Karpas-422 (cell line): ENCODE results near the gene ENTPD6. TPM values are rescaled to one million over a fixed set of nuclear protein-coding genes. Genes with fewer than 3 reads are reported as not detected.

ENCODE experiments used
- DNase-seq: peaks from one replicate; pipeline ENCODE4 v3.0.0-alpha.2; 2015
- H2AFZ ChIP-seq: fragments of 200-600 bp; sonication (generic); 2 replicates; pipeline ENCODE4 v1.6.1; 2014; ENCODE audit warnings: antibody characterized with exemption, low read length, mixed read lengths
- H3K27ac ChIP-seq: fragments of 200-600 bp; sonication (generic); 2 replicates; pipeline ENCODE4 v1.5.1; 2014; ENCODE audit warnings: mild to moderate bottlenecking, low read length, moderate library complexity
- H3K27me3 ChIP-seq: fragments of 200-600 bp; sonication (generic); 2 replicates; pipeline ENCODE4 v1.6.1; 2014; ENCODE audit warnings: low read length, mixed read lengths
- H3K36me3 ChIP-seq: fragments of 200-600 bp; sonication (generic); 2 replicates; pipeline ENCODE4 v1.6.1; 2014; ENCODE audit warnings: low read length, mixed read lengths; ENCODE audit not compliant: insufficient read depth
- H3K4me1 ChIP-seq: fragments of 200-600 bp; sonication (generic); 2 replicates; pipeline ENCODE4 v1.6.1; 2014; ENCODE audit warnings: mild to moderate bottlenecking, low read length, mixed read lengths
- H3K4me2 ChIP-seq: fragments of 200-600 bp; sonication (generic); 2 replicates; pipeline ENCODE4 v1.6.1; 2014; ENCODE audit warnings: low read length, low read depth, mild to moderate bottlenecking; ENCODE audit not compliant: poor library complexity, severe bottlenecking
- H3K4me3 ChIP-seq: fragments of 200-600 bp; sonication (generic); 2 replicates; pipeline ENCODE4 v1.5.1; 2014; ENCODE audit warnings: mild to moderate bottlenecking, antibody characterized with exemption, low read length, mixed read lengths
- H3K79me2 ChIP-seq: fragments of 200-600 bp; sonication (generic); 2 replicates; pipeline ENCODE4 v1.6.1; 2014; ENCODE audit warnings: mild to moderate bottlenecking, low read length, mixed read lengths
- H3K9ac ChIP-seq: fragments of 200-600 bp; sonication (generic); 2 replicates; pipeline ENCODE4 v1.6.0; 2014; ENCODE audit warnings: low read length
- H3K9me2 ChIP-seq: fragments of 200-600 bp; sonication (generic), shearing (Covaris generic); replicated peaks from 2 replicates; pipeline ENCODE4 v1.6.0; 2014; ENCODE audit warnings: mild to moderate bottlenecking, low read length, moderate library complexity; ENCODE audit not compliant: insufficient read depth
- H3K9me3 ChIP-seq: fragments of 300-700, 200-600 bp; sonication (generic); 2 replicates; pipeline ENCODE4 v1.6.1; 2014; ENCODE audit warnings: low read length, mixed read lengths
- H4K20me1 ChIP-seq: fragments of 200-600 bp; sonication (generic); 2 replicates; pipeline ENCODE4 v1.6.1; 2014; ENCODE audit warnings: mild to moderate bottlenecking, antibody characterized with exemption, low read length, low read depth; ENCODE audit not compliant: insufficient read depth
- total RNA-seq: library from RNA; depleted of rRNA; stranded (reverse); fragments of >200 nt; shearing (Covaris generic); gene quantifications from 2 replicates; pipeline ENCODE4 v1.2.3, GENCODE V29; 2014; ENCODE audit warnings: low replicate concordance

The ENTPD6 gene
- total RNA-seq, 1 experiment from 2014 or later: 100 TPM

GRCh38 chr20:25214819-25215218, 19.3 kb downstream of the ENTPD6 start:
- Histone ChIP-seq H3K4me3 (no peak overlapping the region), H3K9ac (no peak overlapping the region), H3K9me2 (no peaks in the 10 kb centered on the region), H3K27ac (no peak overlapping the region), H3K27me3 (no peaks in the 10 kb centered on the region), H4K20me1 (no peaks in the 10 kb centered on the region), H3K4me2 (no peak overlapping the region), H3K79me2 (no peaks in the 10 kb centered on the region), H3K9me3 (no peaks in the 10 kb centered on the region), H3K36me3 (peaks cover 25% of the 10 kb centered on the region), H3K4me1 (peaks cover 12% of the 10 kb centered on the region), H2AFZ (no peak overlapping the region)
- DNase-seq: no peak

DNA sequence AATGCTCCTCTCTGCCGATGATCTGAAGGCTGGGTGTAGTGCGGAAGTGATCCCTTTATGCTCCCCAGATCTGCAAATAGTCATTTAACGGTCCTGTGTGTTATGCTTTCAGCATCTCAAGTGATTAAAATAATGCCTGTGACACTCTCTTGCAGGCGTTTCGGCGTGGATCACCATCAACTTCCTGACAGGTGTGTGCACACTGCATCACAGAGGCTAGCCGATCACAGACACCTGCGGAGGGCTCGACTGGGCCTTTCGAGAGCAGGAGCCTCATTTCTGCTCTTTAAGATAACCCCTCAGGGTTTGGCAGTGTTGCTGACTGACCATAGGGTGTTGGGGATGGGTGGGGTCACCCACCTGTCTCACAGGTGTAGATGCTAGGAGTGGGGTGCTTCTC, 20.0 kb downstream of the ENTPD6 start:
- no peak overlapping the region for H3K9ac ChIP-seq
- H3K4me2 ChIP-seq: no peak overlapping the region
- no peaks in the 10 kb centered on the region for H3K9me2 ChIP-seq
- H3K4me3 ChIP-seq: no peak overlapping the region
- no peak for DNase-seq
- no peaks in the 10 kb centered on the region for H3K79me2 ChIP-seq
- H3K27me3 ChIP-seq: no peaks in the 10 kb centered on the region
- H3K27ac ChIP-seq: no peak overlapping the region
- H3K36me3 ChIP-seq: peaks cover 27% of the 10 kb centered on the region
- H2AFZ ChIP-seq: no peak overlapping the region
- H4K20me1 ChIP-seq: no peaks in the 10 kb centered on the region
- H3K4me1 ChIP-seq: peaks cover 16% of the 10 kb centered on the region
- no peaks in the 10 kb centered on the region for H3K9me3 ChIP-seq

DNA sequence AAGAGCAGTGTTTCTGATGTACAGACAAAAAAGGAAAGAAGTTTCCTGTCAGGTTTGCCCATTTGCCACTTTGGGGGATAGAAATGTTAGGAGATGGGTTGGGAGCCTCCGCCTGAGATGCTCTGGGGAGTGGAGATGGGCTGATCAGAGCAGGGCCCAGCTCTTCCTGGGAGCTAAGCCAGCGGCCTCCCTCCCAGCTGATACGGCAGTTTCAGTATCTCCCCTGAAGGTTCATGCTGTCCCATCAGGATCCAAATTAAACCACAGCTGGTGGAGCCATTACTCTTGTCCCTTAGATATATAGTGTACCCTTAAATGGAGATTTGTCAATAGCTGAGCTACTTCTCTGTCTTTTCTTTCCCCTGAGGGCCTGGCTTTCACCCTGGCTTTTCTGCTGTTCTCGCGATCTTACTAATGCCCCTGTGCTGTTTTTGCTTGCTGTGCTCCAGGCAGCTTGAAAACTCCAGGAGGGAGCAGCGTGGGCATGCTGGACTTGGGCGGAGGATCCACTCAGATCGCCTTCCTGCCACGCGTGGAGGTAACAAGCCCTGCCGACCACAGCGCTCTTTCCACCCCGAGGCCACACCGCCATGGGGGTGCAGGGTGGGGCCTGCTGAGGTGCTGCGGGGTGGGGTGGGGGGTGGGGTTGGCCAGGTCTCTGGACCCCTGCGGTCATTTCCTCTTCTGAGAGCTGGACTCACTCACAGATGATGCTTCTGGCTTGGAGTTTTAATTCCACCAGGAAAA, 20.9 kb downstream of the ENTPD6 start:
- DNase-seq: no peak
- H3K27me3 ChIP-seq: no peaks in the 10 kb centered on the region
- H3K4me1 ChIP-seq: peaks cover 24% of the 10 kb centered on the region
- H3K36me3 ChIP-seq: peaks cover 27% of the 10 kb centered on the region
- H2AFZ ChIP-seq: no peak overlapping the region
- no peak overlapping the region for H3K27ac ChIP-seq
- no peak overlapping the region for H3K4me2 ChIP-seq
- no peaks in the 10 kb centered on the region for H3K79me2 ChIP-seq
- H4K20me1 ChIP-seq: no peaks in the 10 kb centered on the region
- H3K9me3 ChIP-seq: no peaks in the 10 kb centered on the region
- no peak overlapping the region for H3K4me3 ChIP-seq
- no peaks in the 10 kb centered on the region for H3K9me2 ChIP-seq
- H3K9ac ChIP-seq: no peak overlapping the region

GRCh38 chr20:25217161-25218108, 21.9 kb downstream of the ENTPD6 start:
- Histone ChIP-seq H3K9ac (no peak overlapping the region), H3K4me3 (no peak overlapping the region), H3K9me2 (no peaks in the 10 kb centered on the region), H2AFZ (no peak overlapping the region), H3K27ac (no peak overlapping the region), H3K9me3 (no peaks in the 10 kb centered on the region), H3K4me1 (peaks cover 35% of the 10 kb centered on the region), H3K27me3 (no peaks in the 10 kb centered on the region), H4K20me1 (no peaks in the 10 kb centered on the region), H3K36me3 (peaks cover 27% of the 10 kb centered on the region), H3K79me2 (no peaks in the 10 kb centered on the region), H3K4me2 (no peak overlapping the region)
- no peak for DNase-seq

DNA sequence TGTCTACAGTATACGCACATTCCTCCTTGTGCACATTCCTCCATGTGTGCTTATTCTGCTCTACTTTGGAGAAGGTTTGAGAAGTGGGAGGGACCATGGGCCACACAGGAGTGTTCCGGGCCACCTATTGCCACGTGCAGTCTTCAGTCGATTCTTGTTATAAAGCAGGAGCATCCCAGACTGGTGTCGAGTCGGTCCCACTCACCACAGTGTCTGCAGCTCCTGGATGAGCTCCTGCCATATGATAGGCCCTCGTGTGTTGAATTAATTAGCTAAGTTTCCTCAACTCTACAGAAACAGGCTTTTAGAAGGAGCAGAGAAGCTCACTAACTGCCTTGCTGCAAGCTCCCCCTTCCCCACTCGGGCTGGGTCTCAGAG, 22.6 kb downstream of the ENTPD6 start:
- peaks cover 27% of the 10 kb centered on the region for H3K36me3 ChIP-seq
- no peak for DNase-seq
- no peaks in the 10 kb centered on the region for H3K79me2 ChIP-seq
- H3K27me3 ChIP-seq: no peaks in the 10 kb centered on the region
- H3K9me3 ChIP-seq: no peaks in the 10 kb centered on the region
- H3K27ac ChIP-seq: no peak overlapping the region
- no peaks in the 10 kb centered on the region for H3K9me2 ChIP-seq
- no peak overlapping the region for H2AFZ ChIP-seq
- H3K4me1 ChIP-seq: peaks cover 41% of the 10 kb centered on the region
- no peak overlapping the region for H3K4me2 ChIP-seq
- H3K4me3 ChIP-seq: no peak overlapping the region
- no peaks in the 10 kb centered on the region for H4K20me1 ChIP-seq
- no peak overlapping the region for H3K9ac ChIP-seq

GRCh38 chr20:25218492-25218891, 23.0 kb downstream of the ENTPD6 start:
- Histone ChIP-seq H3K4me1 (peaks cover 45% of the 10 kb centered on the region), H3K4me3 (no peak overlapping the region), H3K36me3 (peaks cover 27% of the 10 kb centered on the region), H3K27ac (no peak overlapping the region), H3K9me3 (no peaks in the 10 kb centered on the region), H2AFZ (no peak overlapping the region), H3K9me2 (no peaks in the 10 kb centered on the region), H4K20me1 (no peaks in the 10 kb centered on the region), H3K4me2 (no peak overlapping the region), H3K9ac (no peak overlapping the region), H3K27me3 (no peaks in the 10 kb centered on the region), H3K79me2 (no peaks in the 10 kb centered on the region)
- no peak for DNase-seq

GRCh38 chr20:25219365-25219764, 23.9 kb downstream of the ENTPD6 start:
- H3K27me3 ChIP-seq: no peaks in the 10 kb centered on the region
- H3K27ac ChIP-seq: peak overlapping the region; percentile 97
- no peak overlapping the region for H2AFZ ChIP-seq
- H4K20me1 ChIP-seq: no peaks in the 10 kb centered on the region
- H3K9me3 ChIP-seq: no peaks in the 10 kb centered on the region
- peaks cover 54% of the 10 kb centered on the region for H3K4me1 ChIP-seq
- peaks cover 28% of the 10 kb centered on the region for H3K36me3 ChIP-seq
- H3K9ac ChIP-seq: no peak overlapping the region
- DNase-seq: no peak
- no peak overlapping the region for H3K4me3 ChIP-seq
- H3K4me2 ChIP-seq: no peak overlapping the region
- no peaks in the 10 kb centered on the region for H3K9me2 ChIP-seq
- no peaks in the 10 kb centered on the region for H3K79me2 ChIP-seq

DNA sequence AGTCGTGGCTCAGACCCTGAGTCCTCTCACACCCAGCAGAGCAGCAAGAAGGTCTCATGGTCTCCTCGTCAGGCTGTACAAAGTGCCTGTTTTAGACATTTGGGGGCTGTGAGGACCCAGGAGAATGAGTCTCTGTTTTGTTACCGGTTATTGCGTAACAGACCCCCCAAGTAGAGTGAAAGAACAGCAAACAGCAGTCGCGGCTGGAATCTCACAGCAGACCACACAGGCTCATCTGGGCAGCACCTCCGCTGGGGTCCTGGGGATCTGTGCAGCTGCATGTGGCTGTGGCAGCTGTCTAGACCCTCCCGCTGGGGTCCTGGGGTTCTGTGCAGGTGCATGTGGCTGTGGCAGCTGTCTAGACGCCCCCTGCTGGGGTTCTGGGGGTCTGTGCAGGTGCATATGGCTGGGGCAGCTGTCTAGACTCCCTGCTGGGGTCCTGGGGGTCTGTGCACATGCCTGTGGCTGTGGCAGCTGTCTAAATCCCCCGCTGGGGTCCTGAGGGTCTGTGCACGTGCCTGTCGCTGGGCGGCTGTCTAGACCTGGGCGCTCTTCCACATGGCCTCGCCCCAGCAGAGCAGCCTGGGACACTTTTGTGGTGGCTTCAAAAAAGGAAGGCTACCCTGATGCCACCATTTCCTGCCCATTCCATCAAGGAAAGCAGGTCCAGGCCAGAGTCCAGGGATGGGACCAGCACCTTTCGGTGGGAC, 24.7 kb downstream of the ENTPD6 start:
- no peaks in the 10 kb centered on the region for H3K27me3 ChIP-seq
- no peak overlapping the region for H3K4me3 ChIP-seq
- H3K4me2 ChIP-seq: no peak overlapping the region
- peak; percentile 74 for DNase-seq
- no peak overlapping the region for H3K9ac ChIP-seq
- peaks cover 62% of the 10 kb centered on the region for H3K4me1 ChIP-seq
- H2AFZ ChIP-seq: no peak overlapping the region
- peak overlapping the region; percentile 97 for H3K27ac ChIP-seq
- H4K20me1 ChIP-seq: no peaks in the 10 kb centered on the region
- no peaks in the 10 kb centered on the region for H3K9me3 ChIP-seq
- H3K79me2 ChIP-seq: no peaks in the 10 kb centered on the region
- no peaks in the 10 kb centered on the region for H3K9me2 ChIP-seq
- H3K36me3 ChIP-seq: peaks cover 33% of the 10 kb centered on the region
